HUES48 (cell line): Measurements from ENCODE around the gene SIAE.

Experiments used
- H3K27ac ChIP-seq: one replicate; pipeline ENCODE4 v1.7.0; 2013; ENCODE audit warnings: low read depth, low read length, inconsistent platforms
- H3K27me3 ChIP-seq: 2 replicates; pipeline ENCODE4 v1.6.1; 2013; ENCODE audit warnings: mild to moderate bottlenecking, low read length; ENCODE audit not compliant: control insufficient read depth, insufficient read depth
- H3K36me3 ChIP-seq: 2 replicates; pipeline ENCODE4 v1.6.1; 2013; ENCODE audit warnings: low read length; ENCODE audit not compliant: control insufficient read depth, insufficient read depth
- H3K4me1 ChIP-seq: 2 replicates; pipeline ENCODE4 v1.6.1; 2013; ENCODE audit warnings: mild to moderate bottlenecking, low read length; ENCODE audit not compliant: control insufficient read depth, insufficient read depth
- H3K4me3 ChIP-seq: 2 replicates; pipeline ENCODE4 v1.5.1; 2013; ENCODE audit warnings: mild to moderate bottlenecking, low read depth, low read length
- H3K9ac ChIP-seq: 2 replicates; pipeline ENCODE4 v1.6.1; 2013; ENCODE audit warnings: mild to moderate bottlenecking, low read depth, low read length, moderate library complexity
- H3K9me3 ChIP-seq: 2 replicates; pipeline ENCODE4 v1.6.1; 2013; ENCODE audit warnings: low read length; ENCODE audit not compliant: control insufficient read depth, insufficient read depth

SIAE gene

GRCh38 chr11:124643605-124644425 lies 29.7 kb downstream of the SIAE start:
- no peaks in the 10 kb centered on the region; the same call in 1 of the 2 replicates for H3K27me3 ChIP-seq
- H3K27ac ChIP-seq = no peak overlapping the region
- no peaks in the 10 kb centered on the region for H3K9me3 ChIP-seq
- no peaks in the 10 kb centered on the region for H3K36me3 ChIP-seq
- no peaks in the 10 kb centered on the region; the same call in 1 of the 2 replicates for H3K4me1 ChIP-seq
- no peak overlapping the region for H3K4me3 ChIP-seq
- H3K9ac ChIP-seq = no peak overlapping the region

- H3K27ac ChIP-seq = no peak overlapping the region
- H3K27me3 ChIP-seq = no peaks in the 10 kb centered on the region; the same call in 1 of the 2 replicates
- H3K9me3 ChIP-seq = no peaks in the 10 kb centered on the region
- no peaks in the 10 kb centered on the region for H3K36me3 ChIP-seq
- no peak overlapping the region for H3K9ac ChIP-seq
- H3K4me3 ChIP-seq = no peak overlapping the region
- no peaks in the 10 kb centered on the region; the same call in 1 of the 2 replicates for H3K4me1 ChIP-seq
Measured at GRCh38 chr11:124643042-124643604, 30.4 kb downstream of the SIAE start.

- H3K9ac ChIP-seq = no peak overlapping the region
- no peak overlapping the region for H3K27ac ChIP-seq
- peaks cover 5% of the 10 kb centered on the region for H3K36me3 ChIP-seq
- H3K9me3 ChIP-seq = no peaks in the 10 kb centered on the region
- H3K4me1 ChIP-seq = no peaks in the 10 kb centered on the region; the same call in 1 of the 2 replicates
- H3K27me3 ChIP-seq = no peaks in the 10 kb centered on the region; the same call in 1 of the 2 replicates
- no peak overlapping the region for H3K4me3 ChIP-seq
Measured at GRCh38 chr11:124642628-124643027, 30.9 kb downstream of the SIAE start.

GRCh38 chr11:124640666-124641065 lies 32.9 kb downstream of the SIAE start:
- Histone ChIP-seq H3K4me1 (no peaks in the 10 kb centered on the region; the same call in 1 of the 2 replicates), H3K9me3 (no peaks in the 10 kb centered on the region), H3K36me3 (peaks cover 16% of the 10 kb centered on the region), H3K27ac (no peak overlapping the region), H3K4me3 (no peak overlapping the region), H3K27me3 (no peaks in the 10 kb centered on the region), H3K9ac (no peak overlapping the region)

- Histone ChIP-seq H3K27me3 (no peaks in the 10 kb centered on the region), H3K9ac (no peak overlapping the region), H3K36me3 (peaks cover 30% of the 10 kb centered on the region), H3K27ac (no peak overlapping the region), H3K4me3 (no peak overlapping the region), H3K9me3 (no peaks in the 10 kb centered on the region), H3K4me1 (no peaks in the 10 kb centered on the region)
Measured at GRCh38 chr11:124639186-124639585, 34.4 kb downstream of the SIAE start.

- H3K36me3 ChIP-seq = peaks cover 35% of the 10 kb centered on the region
Measured at GRCh38 chr11:124638500-124638899, 35.0 kb downstream of the SIAE start.

GRCh38 chr11:124635932-124636331 lies 37.6 kb downstream of the SIAE start:
- Histone ChIP-seq H3K9ac (no peak overlapping the region), H3K4me1 (no peaks in the 10 kb centered on the region), H3K4me3 (no peak overlapping the region), H3K9me3 (no peaks in the 10 kb centered on the region), H3K27ac (no peak overlapping the region), H3K36me3 (peaks cover 61% of the 10 kb centered on the region), H3K27me3 (no peaks in the 10 kb centered on the region)

More at GRCh38 chr11:124638500-124638899, 35.0 kb downstream of the SIAE start:
- no peak overlapping the region for H3K27ac ChIP-seq
- H3K9ac ChIP-seq = no peak overlapping the region
- no peaks in the 10 kb centered on the region for H3K4me1 ChIP-seq
- H3K27me3 ChIP-seq = no peaks in the 10 kb centered on the region
- no peak overlapping the region for H3K4me3 ChIP-seq
- H3K9me3 ChIP-seq = no peaks in the 10 kb centered on the region

- Histone ChIP-seq H3K9me3 (no peaks in the 10 kb centered on the region), H3K27me3 (no peaks in the 10 kb centered on the region), H3K4me1 (no peaks in the 10 kb centered on the region), H3K27ac (no peak overlapping the region), H3K4me3 (no peak overlapping the region), H3K9ac (no peak overlapping the region), H3K36me3 (peaks cover 84% of the 10 kb centered on the region)
Measured at GRCh38 chr11:124633355-124633754, 40.2 kb downstream of the SIAE start.

GRCh38 chr11:124629961-124630360 lies 43.6 kb downstream of the SIAE start:
- Histone ChIP-seq H3K9ac (no peak overlapping the region), H3K27me3 (no peaks in the 10 kb centered on the region), H3K4me3 (no peak overlapping the region), H3K36me3 (peaks cover 92% of the 10 kb centered on the region), H3K9me3 (no peaks in the 10 kb centered on the region), H3K27ac (no peak overlapping the region), H3K4me1 (no peaks in the 10 kb centered on the region)

- Histone ChIP-seq H3K27me3 (no peaks in the 10 kb centered on the region), H3K4me3 (no peak overlapping the region), H3K4me1 (peaks cover 6% of the 10 kb centered on the region; the same call in 1 of the 2 replicates), H3K36me3 (peaks cover 72% of the 10 kb centered on the region), H3K27ac (no peak overlapping the region), H3K9ac (no peak overlapping the region), H3K9me3 (no peaks in the 10 kb centered on the region)
Measured at GRCh38 chr11:124627546-124627945, 46.0 kb downstream of the SIAE start.

GRCh38 chr11:124625504-124626168 lies 47.9 kb downstream of the SIAE start:
- Histone ChIP-seq H3K36me3 (peaks cover 53% of the 10 kb centered on the region), H3K9ac (no peak overlapping the region), H3K27me3 (no peaks in the 10 kb centered on the region), H3K27ac (no peak overlapping the region), H3K4me3 (no peak overlapping the region), H3K9me3 (no peaks in the 10 kb centered on the region), H3K4me1 (peaks cover 6% of the 10 kb centered on the region; the same call in 1 of the 2 replicates)
